HEK293 (cell line): Measurements from ENCODE around the gene PPP1R27.

Experiments used
- AEBP2 ChIP-seq: fragments of 450-650 bp; formaldehyde crosslinking; IDR thresholded peaks from 2 replicates; pipeline ENCODE4 v1.5.1; 2016; ENCODE audit warnings: missing biosample characterization, missing genetic modification characterization, borderline replicate concordance
- CTCF ChIP-seq: fragments of 450-650 bp; formaldehyde crosslinking; IDR thresholded peaks from 2 replicates; pipeline ENCODE4 v1.5.1; 2016; ENCODE audit warnings: missing biosample characterization, missing genetic modification characterization
- INSM2 ChIP-seq: fragments of 450-650 bp; formaldehyde crosslinking; IDR thresholded peaks from 2 replicates; pipeline ENCODE4 v1.5.1; 2016; ENCODE audit warnings: missing biosample characterization, missing genetic modification characterization
- PRDM2 ChIP-seq: fragments of 450-650 bp; formaldehyde crosslinking; IDR thresholded peaks from 2 replicates; pipeline ENCODE4 v1.5.1; 2016; ENCODE audit warnings: missing biosample characterization, missing genetic modification characterization, borderline replicate concordance
- REST ChIP-seq: fragments of 450-650 bp; formaldehyde crosslinking; IDR thresholded peaks from 2 replicates; pipeline ENCODE4 v1.5.1; 2016; ENCODE audit warnings: missing biosample characterization, missing genetic modification characterization
- YY2 ChIP-seq: fragments of 450-650 bp; formaldehyde crosslinking; IDR thresholded peaks from 2 replicates; pipeline ENCODE4 v1.5.1; 2016; ENCODE audit warnings: missing biosample characterization, missing genetic modification characterization
- ZFP3 ChIP-seq: fragments of 450-650 bp; formaldehyde crosslinking; IDR thresholded peaks from 2 replicates; pipeline ENCODE4 v1.5.1; 2016; ENCODE audit warnings: low read depth, missing biosample characterization, missing genetic modification characterization
- ZNF138 ChIP-seq: fragments of 450-650 bp; formaldehyde crosslinking; IDR thresholded peaks from 2 replicates; pipeline ENCODE4 v1.5.1; 2016; ENCODE audit warnings: missing biosample characterization, missing genetic modification characterization, borderline replicate concordance
- ZNF202 ChIP-seq: fragments of 450-650 bp; formaldehyde crosslinking; IDR thresholded peaks from 2 replicates; pipeline ENCODE4 v1.5.1; 2016; ENCODE audit warnings: missing biosample characterization, missing genetic modification characterization, borderline replicate concordance
- ZNF24 ChIP-seq: fragments of 450-650 bp; formaldehyde crosslinking; IDR thresholded peaks from 2 replicates; pipeline ENCODE4 v1.5.1; 2016; ENCODE audit warnings: missing biosample characterization, missing genetic modification characterization

GRCh38 chr17:81852237-81852636, 17.4 kb upstream of the PPP1R27 start:
- no peak for TF ChIP-seq CTCF (tag by site-specific recombination)
- TF ChIP-seq ZNF138 (tag by site-specific recombination), result no peak
- TF ChIP-seq YY2 (tag by site-specific recombination), result no peak
- TF ChIP-seq ZNF202 (tag by site-specific recombination), result no peak
- no peak for TF ChIP-seq INSM2 (tag by site-specific recombination)
- no peak for TF ChIP-seq ZFP3 (tag by site-specific recombination)
- no peak for TF ChIP-seq ZNF24 (tag by site-specific recombination)
- no peak for TF ChIP-seq AEBP2
- TF ChIP-seq REST (tag by site-specific recombination), result no peak
- no peak for TF ChIP-seq PRDM2 (tag by site-specific recombination)
